ENCODE results near the gene DEXI.

DEXI gene

GRCh38 chr16:10896165-10896564 is 46.1 kb downstream of the DEXI start:
- H3K9me3 Mint-ChIP-seq: peaks cover 1 to 4% of the 10 kb centered on the region in 2 donors
- DNase-seq (no peak), ATAC-seq (replicated peaks) (peak in 1 of 2 donors; percentile 6)
- H3K36me3 Mint-ChIP-seq: peaks cover 79 to 88% of the 10 kb centered on the region in 2 donors
- peak overlapping the region; percentile 95 for H3K27ac Mint-ChIP-seq
- H3K27me3 Mint-ChIP-seq: no peaks in the 10 kb centered on the region
- H3K4me3 Mint-ChIP-seq: peak overlapping the region; percentile 55 to 78
- peaks cover 73 to 91% of the 10 kb centered on the region in 2 donors for H3K4me1 Mint-ChIP-seq

GRCh38 chr16:10895053-10895946 is 47.0 kb downstream of the DEXI start:
- peaks cover 1 to 4% of the 10 kb centered on the region in 2 donors for H3K9me3 Mint-ChIP-seq
- H3K27me3 Mint-ChIP-seq: no peaks in the 10 kb centered on the region
- peak overlapping the region; percentile 95 for H3K27ac Mint-ChIP-seq
- peaks cover 77 to 95% of the 10 kb centered on the region in 2 donors for H3K4me1 Mint-ChIP-seq
- H3K4me3 Mint-ChIP-seq: peak overlapping the region; percentile 55 to 78
- no peak for ATAC-seq (replicated peaks)
- DNase-seq: no peak
- H3K36me3 Mint-ChIP-seq: peaks cover 73 to 89% of the 10 kb centered on the region in 2 donors

DNA sequence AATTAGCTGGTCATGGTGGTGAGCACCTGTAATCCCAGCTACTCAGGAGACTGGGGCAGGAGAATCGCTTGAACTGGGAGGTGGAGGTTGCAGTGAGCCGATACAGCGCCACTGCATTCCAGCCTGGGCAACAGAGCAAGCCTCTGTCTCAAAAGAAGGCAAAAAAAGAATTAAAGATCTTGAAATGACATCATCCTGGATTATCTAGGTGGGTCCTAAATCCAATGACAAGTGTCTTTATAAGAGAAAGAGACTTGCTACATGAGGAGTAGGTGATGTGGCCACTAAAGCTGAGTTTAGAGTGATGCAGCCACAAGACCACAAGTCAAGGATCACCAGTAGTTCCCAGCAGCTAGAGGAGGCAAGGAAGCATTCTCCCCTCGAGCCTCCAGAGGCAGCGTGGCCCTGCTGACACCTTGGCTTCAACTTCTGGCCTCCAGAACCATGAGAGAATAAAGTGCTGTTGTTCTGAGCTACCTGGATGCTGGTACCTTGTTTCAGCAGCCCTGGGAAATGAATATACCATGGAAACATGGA is 49.4 kb downstream of the DEXI start:
- DNase-seq (no peak), ATAC-seq (replicated peaks) (no peak)
- peaks cover 1 to 4% of the 10 kb centered on the region in 2 donors for H3K9me3 Mint-ChIP-seq
- no peaks in the 10 kb centered on the region for H3K27me3 Mint-ChIP-seq
- H3K27ac Mint-ChIP-seq: peak overlapping the region; percentile 97
- H3K4me3 Mint-ChIP-seq: peak overlapping the region; percentile 31 to 79
- H3K4me1 Mint-ChIP-seq: peaks cover 80 to 98% of the 10 kb centered on the region in 2 donors
- peaks cover 64 to 87% of the 10 kb centered on the region in 2 donors for H3K36me3 Mint-ChIP-seq

GRCh38 chr16:10889855-10890254 is 52.4 kb downstream of the DEXI start:
- ATAC-seq (replicated peaks) (no peak), DNase-seq (no peak)
- Mint-ChIP-seq H3K27ac (peak overlapping the region; percentile 93), H3K36me3 (peaks cover 58 to 86% of the 10 kb centered on the region in 2 donors), H3K9me3 (peaks cover 1 to 4% of the 10 kb centered on the region in 2 donors), H3K4me1 (peaks cover 79 to 98% of the 10 kb centered on the region in 2 donors), H3K4me3 (peak overlapping the region; percentile 80 to 85), H3K27me3 (no peaks in the 10 kb centered on the region)

DNA sequence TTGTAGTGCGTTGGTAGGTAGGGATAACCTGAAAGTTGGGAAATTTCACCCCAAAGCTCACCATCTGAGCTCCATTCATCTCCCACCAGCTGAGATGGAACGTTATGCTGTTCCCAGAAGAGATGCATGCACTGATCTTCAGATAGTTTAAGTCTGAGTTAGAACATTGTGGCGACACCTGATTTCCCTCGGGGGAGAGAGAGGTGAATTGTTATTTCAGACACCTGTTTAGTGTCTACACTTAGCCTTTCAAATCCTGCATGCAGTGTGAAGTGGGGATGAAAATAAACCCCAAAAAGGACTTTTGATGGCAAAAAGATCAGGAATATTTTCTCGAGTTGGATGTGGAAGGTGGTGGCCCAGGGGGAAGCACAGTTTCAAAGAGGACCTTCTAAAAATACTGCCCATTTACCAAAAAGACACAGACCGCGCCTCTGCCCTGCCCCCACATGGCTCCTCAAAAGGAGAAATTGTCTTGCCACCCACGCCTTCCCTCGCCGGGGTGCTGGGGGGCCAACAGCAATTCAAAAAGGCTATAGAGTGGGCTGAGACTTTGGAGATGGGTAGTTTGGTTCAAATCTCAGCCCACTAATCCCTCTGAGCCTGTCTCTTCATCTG is 53.8 kb downstream of the DEXI start:
- Mint-ChIP-seq H3K36me3 (peaks cover 65 to 91% of the 10 kb centered on the region in 2 donors), H3K4me1 (peaks cover 87 to 100% of the 10 kb centered on the region in 2 donors), H3K27ac (peak overlapping the region; percentile 93), H3K4me3 (peak overlapping the region; percentile 80 to 85), H3K9me3 (peaks cover 1 to 4% of the 10 kb centered on the region in 2 donors), H3K27me3 (no peaks in the 10 kb centered on the region)
- DNase-seq (peak; percentile 52), ATAC-seq (replicated peaks) (peak; percentile 12 to 24)

- ATAC-seq (replicated peaks): peak; percentile 10 to 26
- Mint-ChIP-seq H3K4me1 (peaks cover 81 to 97% of the 10 kb centered on the region in 2 donors), H3K27ac (peak overlapping the region; percentile 94), H3K4me3 (peak overlapping the region; percentile 80 to 85), H3K27me3 (no peaks in the 10 kb centered on the region), H3K9me3 (peaks cover 1 to 7% of the 10 kb centered on the region in 2 donors), H3K36me3 (peaks cover 65 to 87% of the 10 kb centered on the region in 2 donors)
- DNase-seq: no peak
These were observed 57.0 kb downstream of the DEXI start for GRCh38 chr16:10885246-10885645.

DNA sequence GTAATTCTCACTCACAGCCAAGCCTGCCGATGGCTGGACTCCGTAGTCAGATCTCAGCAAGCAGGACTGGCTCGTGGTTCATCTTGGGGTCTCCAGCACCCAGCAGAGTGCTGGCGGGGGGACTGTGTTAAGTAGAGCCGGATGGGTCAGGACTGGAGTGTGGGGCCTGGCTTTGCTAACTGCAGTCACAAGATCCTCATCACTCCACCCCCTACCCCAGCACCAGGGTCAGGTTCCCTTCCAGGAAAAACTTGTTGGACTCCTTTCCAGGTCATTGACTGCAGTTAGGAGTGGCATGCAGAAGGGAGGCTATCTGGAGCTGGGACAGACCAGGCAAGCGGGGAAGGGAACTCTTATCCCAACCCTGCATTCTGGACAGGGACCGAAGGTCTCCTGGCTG is 59.3 kb downstream of the DEXI start:
- H3K4me1 Mint-ChIP-seq: peaks cover 60 to 85% of the 10 kb centered on the region in 2 donors
- H3K9me3 Mint-ChIP-seq: peaks cover 1 to 7% of the 10 kb centered on the region in 2 donors
- H3K27me3 Mint-ChIP-seq: no peaks in the 10 kb centered on the region
- H3K4me3 Mint-ChIP-seq: peak overlapping the region; percentile 16 to 77
- no peak for ATAC-seq (replicated peaks)
- peaks cover 74 to 89% of the 10 kb centered on the region in 2 donors for H3K36me3 Mint-ChIP-seq
- peak overlapping the region; percentile 94 for H3K27ac Mint-ChIP-seq
- no peak for DNase-seq

DNA sequence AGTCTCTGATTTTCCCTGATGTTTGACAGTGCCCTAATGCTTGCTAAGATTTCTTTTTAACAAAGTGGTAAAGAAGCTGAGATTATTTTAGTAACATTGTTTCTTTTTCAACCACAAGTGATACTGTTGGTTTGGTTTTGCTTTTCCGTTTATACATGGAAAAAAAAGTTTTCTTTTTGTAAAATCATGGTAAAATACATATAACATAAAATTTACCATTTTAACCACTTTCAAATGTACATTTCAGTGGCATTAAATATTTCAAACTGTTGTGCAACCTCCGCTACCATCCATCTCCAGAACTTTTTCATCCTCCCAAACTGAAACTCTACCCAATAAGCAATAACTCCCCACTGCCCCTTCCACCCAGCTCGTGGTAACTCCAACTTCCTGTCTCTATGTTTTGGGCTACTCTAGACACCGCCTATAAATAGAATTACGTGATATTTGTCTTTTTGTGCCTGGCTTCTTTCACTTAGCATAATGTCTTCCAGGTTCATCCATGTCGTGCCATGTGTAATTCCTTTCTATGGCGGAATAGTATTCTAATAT is 60.7 kb downstream of the DEXI start:
- H3K4me1 Mint-ChIP-seq: peaks cover 51 to 84% of the 10 kb centered on the region in 2 donors
- H3K27me3 Mint-ChIP-seq: no peaks in the 10 kb centered on the region
- H3K9me3 Mint-ChIP-seq: peaks cover 1 to 7% of the 10 kb centered on the region in 2 donors
- H3K4me3 Mint-ChIP-seq: peak overlapping the region; percentile 91 to 100
- H3K36me3 Mint-ChIP-seq: peaks cover 78 to 88% of the 10 kb centered on the region in 2 donors
- DNase-seq: no peak
- peak overlapping the region; percentile 99 for H3K27ac Mint-ChIP-seq
- no peak for ATAC-seq (replicated peaks)

- H3K4me3 Mint-ChIP-seq: peak overlapping the region; percentile 91 to 100
- H3K27ac Mint-ChIP-seq: peak overlapping the region; percentile 99
- ATAC-seq (replicated peaks) (peak in 1 of 2 donors; percentile 5), DNase-seq (peak; percentile 32)
- no peaks in the 10 kb centered on the region for H3K27me3 Mint-ChIP-seq
- H3K4me1 Mint-ChIP-seq: peaks cover 50 to 84% of the 10 kb centered on the region in 2 donors
- H3K36me3 Mint-ChIP-seq: peaks cover 71 to 81% of the 10 kb centered on the region in 2 donors
- H3K9me3 Mint-ChIP-seq: peaks cover 1 to 7% of the 10 kb centered on the region in 2 donors
These were observed 61.4 kb downstream of the DEXI start for GRCh38 chr16:10880594-10881452.

GRCh38 chr16:10879681-10880589 is 62.3 kb downstream of the DEXI start:
- Mint-ChIP-seq H3K4me1 (peaks cover 49 to 84% of the 10 kb centered on the region in 2 donors), H3K36me3 (peaks cover 64 to 72% of the 10 kb centered on the region in 2 donors), H3K27ac (peak overlapping the region; percentile 99), H3K4me3 (peak overlapping the region; percentile 91 to 100), H3K27me3 (no peaks in the 10 kb centered on the region), H3K9me3 (peaks cover 1 to 7% of the 10 kb centered on the region in 2 donors)
- DNase-seq: no peak
- no peak for ATAC-seq (replicated peaks)
